ENCODE results near the gene SORBS1.

Gene SORBS1

GRCh38 chr10:95561177-95561863 lies at the start of gene SORBS1:
Gene SORBS1 (minus strand): TSS chr10:95561371. CDS start chr10:95441135, 120,236 bp downstream.
- peak; percentile 71 for DNase-seq

GRCh38 chr10:95610727-95611126 lies 49.6 kb upstream of the SORBS1 start:
- no peak for DNase-seq

GRCh38 chr10:95606922-95607321 lies 45.8 kb upstream of the SORBS1 start:
- no peak for DNase-seq

- no peak for DNase-seq
These were observed 44.0 kb upstream of the SORBS1 start for GRCh38 chr10:95605163-95605562.

- no peak for DNase-seq
These were observed 43.5 kb upstream of the SORBS1 start for GRCh38 chr10:95604630-95605029.

GRCh38 chr10:95602382-95602781 lies 41.2 kb upstream of the SORBS1 start:
- DNase-seq, result no peak

GRCh38 chr10:95601116-95601719 lies 40.0 kb upstream of the SORBS1 start:
- DNase-seq, result peak; percentile 13

- DNase-seq, result no peak
These were observed 39.0 kb upstream of the SORBS1 start for GRCh38 chr10:95600158-95600557.

- no peak for DNase-seq
These were observed 36.6 kb upstream of the SORBS1 start for GRCh38 chr10:95597788-95598187.

GRCh38 chr10:95588025-95588424 lies 26.9 kb upstream of the SORBS1 start:
- no peak for DNase-seq

- DNase-seq, result no peak
These were observed 18.8 kb upstream of the SORBS1 start for GRCh38 chr10:95579835-95580535.

- DNase-seq, result no peak
These were observed 18.1 kb upstream of the SORBS1 start for GRCh38 chr10:95579292-95579691.

GRCh38 chr10:95578619-95579018 lies 17.4 kb upstream of the SORBS1 start:
- no peak for DNase-seq

- DNase-seq, result no peak
These were observed 13.6 kb upstream of the SORBS1 start for GRCh38 chr10:95574649-95575365.

GRCh38 chr10:95573964-95574604 lies 12.9 kb upstream of the SORBS1 start:
- DNase-seq, result no peak

GRCh38 chr10:95573527-95573926 lies 12.4 kb upstream of the SORBS1 start:
- DNase-seq, result no peak

GRCh38 chr10:95572131-95572820 lies 11.1 kb upstream of the SORBS1 start:
- no peak for DNase-seq

GRCh38 chr10:95571390-95571789 lies 10.2 kb upstream of the SORBS1 start:
- no peak for DNase-seq

- DNase-seq, result no peak
These were observed 8.2 kb upstream of the SORBS1 start for GRCh38 chr10:95569368-95569767.

GRCh38 chr10:95567903-95568630 lies 6.9 kb upstream of the SORBS1 start:
- no peak for DNase-seq

GRCh38 chr10:95566136-95566535 lies 5.0 kb upstream of the SORBS1 start:
- no peak for DNase-seq

- DNase-seq, result no peak
These were observed 4.2 kb upstream of the SORBS1 start for GRCh38 chr10:95565336-95565735.
